SK-N-SH (cell line): ENCODE data around the gene VDR. TPM values are rescaled to one million over a fixed set of nuclear protein-coding genes. Genes with fewer than 3 reads are reported as not detected.

Source experiments
- CTCF ChIA-PET: fragments of 300-600, 350-600 bp; formaldehyde crosslinking; extraction: SDS; loops from one replicate; lab custom pipeline; 2021; lab: Yijun Ruan, JAX
- POLR2A ChIA-PET: fragments of 350-600 bp; sonication (Branson Sonifier 250); formaldehyde crosslinking; extraction: SDS; loops from one replicate; lab custom pipeline; 2020; ENCODE audit warnings: antibody characterized with exemption, inconsistent platforms; lab: Yijun Ruan, JAX
- DNase-seq: peaks from one replicate; pipeline ENCODE4 v3.0.0; 2012
- H2AFZ ChIP-seq: fragments of 200-600 bp; sonication (generic); 2 replicates; pipeline ENCODE4 v1.8.1; 2016; ENCODE audit warnings: antibody characterized with exemption, mild to moderate bottlenecking, low read depth
- H3F3A ChIP-seq: fragments of 200-600 bp; sonication (generic); replicated peaks from 2 replicates; pipeline ENCODE3; 2016; ENCODE audit warnings: antibody characterized with exemption, mild to moderate bottlenecking; ENCODE audit not compliant: insufficient read depth
- H3K27ac ChIP-seq, 2 experiments: fragments of 200-500 bp in 1 of 2; fragments of 200-600 bp in 1 of 2; sonication (Bioruptor generic) in 1 of 2; sonication (generic), shearing (Covaris generic) in 1 of 2; 2 replicates each; pipeline versions ENCODE4 v1.5.1 to v1.6.1; 2014 to 2016; ENCODE audit warnings: low read depth in 2 of 2, inconsistent platforms in 1 of 2, low read length in 1 of 2, mild to moderate bottlenecking in 1 of 2, mixed read lengths in 1 of 2
- H3K27me3 ChIP-seq: fragments of 200-600 bp; sonication (generic), shearing (Covaris generic); 2 replicates; pipeline ENCODE4 v1.6.1; 2016; ENCODE audit warnings: mixed run types; ENCODE audit not compliant: insufficient read depth
- H3K36me3 ChIP-seq, 2 experiments: fragments of 200-500 bp in 1 of 2; fragments of 200-600 bp in 1 of 2; sonication (Bioruptor generic) in 1 of 2; sonication (generic) in 1 of 2; replicated peaks in 1 of 2; 2 replicates each; pipeline versions ENCODE3 to v1.5.1; 2014 to 2016; ENCODE audit warnings: low read length in 1 of 2, mild to moderate bottlenecking in 1 of 2; ENCODE audit not compliant: insufficient read depth in 2 of 2, control insufficient read depth in 1 of 2
- H3K4me1 ChIP-seq, 2 experiments: fragments of 200-500 bp in 1 of 2; fragments of 200-600 bp in 1 of 2; sonication (Bioruptor generic) in 1 of 2; sonication (generic), shearing (Covaris generic) in 1 of 2; 2 replicates each; pipeline versions ENCODE4 v1.5.1 to v1.6.1; 2014 to 2016; ENCODE audit warnings: low read depth in 1 of 2, low read length in 1 of 2, mixed run types in 1 of 2; ENCODE audit not compliant: insufficient read depth in 2 of 2, control insufficient read depth in 1 of 2
- H3K4me2 ChIP-seq: fragments of 200-600 bp; sonication (generic), shearing (Covaris generic); 2 replicates; pipeline ENCODE4 v1.6.1; 2017; ENCODE audit warnings: mixed run types
- H3K4me3 ChIP-seq, 2 experiments: fragments of 200-500 bp in 1 of 2; fragments of 200-600 bp in 1 of 2; sonication (Bioruptor generic) in 1 of 2; sonication (generic), shearing (Covaris generic) in 1 of 2; 2 replicates each; pipeline versions ENCODE4 v1.5.1 to v1.8.1; 2014 to 2016; ENCODE audit warnings: low read depth in 2 of 2, inconsistent platforms in 1 of 2, low read length in 1 of 2, mild to moderate bottlenecking in 1 of 2, mixed read lengths in 1 of 2, moderate library complexity in 1 of 2
- H3K79me2 ChIP-seq: fragments of 200-600 bp; sonication (generic); 2 replicates; pipeline ENCODE4 v1.8.1; 2017; ENCODE audit warnings: mild to moderate bottlenecking; ENCODE audit not compliant: insufficient read depth
- H3K9ac ChIP-seq: fragments of 200-600 bp; sonication (generic); 2 replicates; pipeline ENCODE4 v1.6.1; 2017; ENCODE audit warnings: mixed run types
- H3K9me2 ChIP-seq: fragments of 200-600 bp; sonication (generic); 2 replicates; pipeline ENCODE4 v1.6.1; 2017; ENCODE audit warnings: mixed run types
- H3K9me3 ChIP-seq: fragments of 200-600 bp; sonication (generic); 2 replicates; pipeline ENCODE4 v1.6.1; 2017; ENCODE audit warnings: mixed run types, mild to moderate bottlenecking, moderate library complexity
- H4K20me1 ChIP-seq: fragments of 200-600 bp; sonication (generic); 2 replicates; pipeline ENCODE4 v1.6.1; 2017; ENCODE audit warnings: mild to moderate bottlenecking, mixed run types; ENCODE audit not compliant: insufficient read depth
- CHD2 ChIP-seq: fragments of 150-350 bp; IDR thresholded peaks from 2 replicates; pipeline ENCODE4 v1.6.1; 2018; ENCODE audit warnings: low read length; ENCODE audit not compliant: partially characterized antibody
- EZH2phosphoT487 ChIP-seq: fragments of 200-600 bp; sonication (generic); IDR thresholded peaks from 2 replicates; pipeline ENCODE4 v1.6.1; 2017; ENCODE audit warnings: low read depth, mixed run types, mild to moderate bottlenecking, antibody characterized with exemption, moderate library complexity, borderline replicate concordance
- FOXJ3 ChIP-seq: sonication (generic); formaldehyde crosslinking; IDR thresholded peaks from 2 replicates; pipeline ENCODE4 v1.5.1; 2020; ENCODE audit warnings: mild to moderate bottlenecking, missing genetic modification reagents
- NRF1 ChIP-seq: IDR thresholded peaks from 2 replicates; pipeline ENCODE4 v1.6.1; 2012; ENCODE audit warnings: low read depth, mild to moderate bottlenecking, low read length
- POLR2AphosphoS5 ChIP-seq: IDR thresholded peaks from 2 replicates; pipeline ENCODE4 v1.6.1; 2012; ENCODE audit warnings: low read depth, low read length
- TEAD4 ChIP-seq: IDR thresholded peaks from 2 replicates; pipeline ENCODE4 v1.4.0; 2012; ENCODE audit warnings: mild to moderate bottlenecking, borderline replicate concordance; ENCODE audit not compliant: insufficient read depth
- YY1 ChIP-seq: IDR thresholded peaks from 2 replicates; pipeline ENCODE4 v1.4.0; 2012; ENCODE audit warnings: low read depth, mild to moderate bottlenecking
- WGBS: methylation state at CpG from one replicate; pipeline ENCODE4 v1.1.6; 2017; ENCODE audit warnings: low lambda C conversion rate; 5-methylcytosine and 5-hydroxymethylcytosine counted together
- polyA plus RNA-seq, 3 experiments: library from polyadenylated mRNA; depleted of rRNA; stranded (reverse); fragments of >200 nt; gene quantifications; 2 replicates each; pipeline ENCODE4 v1.2.3, GENCODE V29; 2012
- TF ChIP-seq, protein P1 (sequence below): IDR thresholded peaks from 2 replicates; pipeline ENCODE4 v1.4.0; 2012; ENCODE audit warnings: low read depth, borderline replicate concordance
- TF ChIP-seq, protein P2 (sequence below): IDR thresholded peaks from 2 replicates; pipeline ENCODE4; 2012
- TF ChIP-seq, protein P3 (sequence below): IDR thresholded peaks from 2 replicates; pipeline ENCODE4 v1.6.1; 2012; ENCODE audit warnings: mild to moderate bottlenecking, low read depth, low read length, moderate library complexity
- TF ChIP-seq, protein P4 (sequence below): fragments of 150-350 bp; IDR thresholded peaks from 2 replicates; pipeline ENCODE4 v1.6.1; 2016; ENCODE audit warnings: mild to moderate bottlenecking, low read depth, low read length

Gene VDR
- polyA plus RNA-seq, 1 of the 3 experiments (the other 2 are of a cell fraction), result 0.33 TPM

DNA sequence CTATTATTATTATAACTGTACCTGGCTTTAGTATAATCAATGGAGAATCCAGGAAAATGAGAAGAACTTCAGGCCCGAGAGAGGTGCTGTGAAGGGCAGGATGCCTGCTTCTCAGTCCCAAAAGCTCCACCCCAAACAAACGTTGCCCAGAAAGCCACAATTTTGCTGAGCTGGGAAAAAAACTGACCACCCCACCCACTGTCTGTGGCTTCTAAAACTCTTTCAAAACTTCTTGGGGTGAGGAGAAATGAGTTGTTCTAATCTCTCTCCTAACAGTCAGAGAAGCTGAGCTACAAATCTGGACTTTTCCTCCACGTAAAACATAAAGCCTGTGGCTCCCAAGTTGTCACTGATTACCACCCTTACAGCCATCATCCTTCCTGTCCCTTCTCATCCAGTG is 13.4 kb downstream of the VDR start:
- H3K4me1 ChIP-seq, result peaks cover 0 to 9% of the 10 kb centered on the region in 2 experiments; a peak in 1 of 4 replicates
- WGBS, result 52% methylated on average over 3 of the region's 3 CpGs
- ChIA-PET POLR2A (no interaction called here), CTCF (interaction anchor here (1.1 to 2.2 kb wide), 3 partner anchors 14 to 292 kb away, joined by 4 to 9 read pairs (median 4); partner anchors contain the start of genes CCDC184 and VDR)
- no peaks in the 10 kb centered on the region for H3K9me3 ChIP-seq
- no peaks in the 10 kb centered on the region for H3F3A ChIP-seq
- H2AFZ ChIP-seq, result no peak overlapping the region
- no peak overlapping the region for H3K4me3 ChIP-seq
- H3K36me3 ChIP-seq, result no peaks in the 10 kb centered on the region
- H3K4me2 ChIP-seq, result no peak overlapping the region
- DNase-seq, result no peak
- H3K27ac ChIP-seq, result no peak overlapping the region
- no peaks in the 10 kb centered on the region for H3K27me3 ChIP-seq
- H3K79me2 ChIP-seq, result no peaks in the 10 kb centered on the region
- H4K20me1 ChIP-seq, result no peaks in the 10 kb centered on the region
- TF ChIP-seq, protein P1, sequence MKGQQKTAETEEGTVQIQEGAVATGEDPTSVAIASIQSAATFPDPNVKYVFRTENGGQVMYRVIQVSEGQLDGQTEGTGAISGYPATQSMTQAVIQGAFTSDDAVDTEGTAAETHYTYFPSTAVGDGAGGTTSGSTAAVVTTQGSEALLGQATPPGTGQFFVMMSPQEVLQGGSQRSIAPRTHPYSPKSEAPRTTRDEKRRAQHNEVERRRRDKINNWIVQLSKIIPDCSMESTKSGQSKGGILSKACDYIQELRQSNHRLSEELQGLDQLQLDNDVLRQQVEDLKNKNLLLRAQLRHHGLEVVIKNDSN, result no peak
- no peak for TF ChIP-seq YY1
- no peak for TF ChIP-seq TEAD4
- TF ChIP-seq, protein P2, sequence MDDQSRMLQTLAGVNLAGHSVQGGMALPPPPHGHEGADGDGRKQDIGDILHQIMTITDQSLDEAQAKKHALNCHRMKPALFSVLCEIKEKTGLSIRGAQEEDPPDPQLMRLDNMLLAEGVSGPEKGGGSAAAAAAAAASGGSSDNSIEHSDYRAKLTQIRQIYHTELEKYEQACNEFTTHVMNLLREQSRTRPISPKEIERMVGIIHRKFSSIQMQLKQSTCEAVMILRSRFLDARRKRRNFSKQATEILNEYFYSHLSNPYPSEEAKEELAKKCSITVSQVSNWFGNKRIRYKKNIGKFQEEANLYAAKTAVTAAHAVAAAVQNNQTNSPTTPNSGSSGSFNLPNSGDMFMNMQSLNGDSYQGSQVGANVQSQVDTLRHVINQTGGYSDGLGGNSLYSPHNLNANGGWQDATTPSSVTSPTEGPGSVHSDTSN, result no peak
- TF ChIP-seq FOXJ3 (CRISPR knock-in tag), result no peak
- TF ChIP-seq, protein P3, sequence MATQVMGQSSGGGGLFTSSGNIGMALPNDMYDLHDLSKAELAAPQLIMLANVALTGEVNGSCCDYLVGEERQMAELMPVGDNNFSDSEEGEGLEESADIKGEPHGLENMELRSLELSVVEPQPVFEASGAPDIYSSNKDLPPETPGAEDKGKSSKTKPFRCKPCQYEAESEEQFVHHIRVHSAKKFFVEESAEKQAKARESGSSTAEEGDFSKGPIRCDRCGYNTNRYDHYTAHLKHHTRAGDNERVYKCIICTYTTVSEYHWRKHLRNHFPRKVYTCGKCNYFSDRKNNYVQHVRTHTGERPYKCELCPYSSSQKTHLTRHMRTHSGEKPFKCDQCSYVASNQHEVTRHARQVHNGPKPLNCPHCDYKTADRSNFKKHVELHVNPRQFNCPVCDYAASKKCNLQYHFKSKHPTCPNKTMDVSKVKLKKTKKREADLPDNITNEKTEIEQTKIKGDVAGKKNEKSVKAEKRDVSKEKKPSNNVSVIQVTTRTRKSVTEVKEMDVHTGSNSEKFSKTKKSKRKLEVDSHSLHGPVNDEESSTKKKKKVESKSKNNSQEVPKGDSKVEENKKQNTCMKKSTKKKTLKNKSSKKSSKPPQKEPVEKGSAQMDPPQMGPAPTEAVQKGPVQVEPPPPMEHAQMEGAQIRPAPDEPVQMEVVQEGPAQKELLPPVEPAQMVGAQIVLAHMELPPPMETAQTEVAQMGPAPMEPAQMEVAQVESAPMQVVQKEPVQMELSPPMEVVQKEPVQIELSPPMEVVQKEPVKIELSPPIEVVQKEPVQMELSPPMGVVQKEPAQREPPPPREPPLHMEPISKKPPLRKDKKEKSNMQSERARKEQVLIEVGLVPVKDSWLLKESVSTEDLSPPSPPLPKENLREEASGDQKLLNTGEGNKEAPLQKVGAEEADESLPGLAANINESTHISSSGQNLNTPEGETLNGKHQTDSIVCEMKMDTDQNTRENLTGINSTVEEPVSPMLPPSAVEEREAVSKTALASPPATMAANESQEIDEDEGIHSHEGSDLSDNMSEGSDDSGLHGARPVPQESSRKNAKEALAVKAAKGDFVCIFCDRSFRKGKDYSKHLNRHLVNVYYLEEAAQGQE, result no peak
- TF ChIP-seq NRF1, result no peak
- no peak for TF ChIP-seq POLR2AphosphoS5
- TF ChIP-seq, protein P4, sequence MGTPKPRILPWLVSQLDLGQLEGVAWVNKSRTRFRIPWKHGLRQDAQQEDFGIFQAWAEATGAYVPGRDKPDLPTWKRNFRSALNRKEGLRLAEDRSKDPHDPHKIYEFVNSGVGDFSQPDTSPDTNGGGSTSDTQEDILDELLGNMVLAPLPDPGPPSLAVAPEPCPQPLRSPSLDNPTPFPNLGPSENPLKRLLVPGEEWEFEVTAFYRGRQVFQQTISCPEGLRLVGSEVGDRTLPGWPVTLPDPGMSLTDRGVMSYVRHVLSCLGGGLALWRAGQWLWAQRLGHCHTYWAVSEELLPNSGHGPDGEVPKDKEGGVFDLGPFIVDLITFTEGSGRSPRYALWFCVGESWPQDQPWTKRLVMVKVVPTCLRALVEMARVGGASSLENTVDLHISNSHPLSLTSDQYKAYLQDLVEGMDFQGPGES, result no peak
- no peak for TF ChIP-seq CHD2
- no peak for TF ChIP-seq EZH2phosphoT487
- no peak overlapping the region for H3K9ac ChIP-seq
- no peaks in the 10 kb centered on the region for H3K9me2 ChIP-seq
